Mononuclear cell (primary cell): Measurements from ENCODE around the gene PTPRCAP. TPM values are rescaled to one million over a fixed set of nuclear protein-coding genes. Genes with fewer than 3 reads are reported as not detected.
"Not testable (repeated sequence)": the region's sequence is repeated elsewhere in the genome, so short reads cannot be mapped to it uniquely, and the experiment has no call there.

Source experiments
- H3K27me3 ChIP-seq: 2 replicates; pipeline ENCODE4 v1.6.0; 2011; ENCODE audit warnings: low read length, control low read depth; ENCODE audit not compliant: insufficient read depth
- H3K4me1 ChIP-seq: 2 replicates; pipeline ENCODE4 v1.5.1; 2011; ENCODE audit warnings: mild to moderate bottlenecking, low read length, control low read depth; ENCODE audit not compliant: insufficient read depth
- H3K4me3 ChIP-seq: 2 replicates; pipeline ENCODE4 v1.5.1; 2011; ENCODE audit warnings: mild to moderate bottlenecking, low read length, moderate library complexity
- H3K9me3 ChIP-seq: 2 replicates; pipeline ENCODE4 v1.5.1; 2011; ENCODE audit warnings: low read depth, mild to moderate bottlenecking, control low read depth, low read length
- total RNA-seq: library from RNA; depleted of rRNA; stranded (reverse); fragments of >200 nt; gene quantifications from one replicate; pipeline ENCODE4 v1.2.3, GENCODE V29; 2012

The PTPRCAP gene
- total RNA-seq, 1 donor = 137 TPM

- Histone ChIP-seq H3K27me3 (no peaks in the 10 kb centered on the region), H3K9me3 (no peaks in the 10 kb centered on the region), H3K4me1 (peaks cover 32% of the 10 kb centered on the region), H3K4me3 (peak within 1 kb of the TSS; percentile 97)
Observed at GRCh38 chr11:67428052-67429001, 9.2 kb downstream of the PTPRCAP start, which contains the start of gene RPS6KB2. RPS6KB2 (plus strand) TSS chr11:67428494; CDS start chr11:67428546, 52 bp downstream.

- H3K9me3 ChIP-seq, H3K27me3 ChIP-seq: not testable (repeated sequence)
- H3K4me1 ChIP-seq = peaks cover 26% of the 10 kb centered on the region
- peak overlapping the region; percentile 97 for H3K4me3 ChIP-seq
Observed at GRCh38 chr11:67427364-67427859, 10.1 kb downstream of the PTPRCAP start.

GRCh38 chr11:67423891-67424613 lies 13.4 kb downstream of the PTPRCAP start:
- peaks cover 35% of the 10 kb centered on the region for H3K4me1 ChIP-seq
- H3K27me3 ChIP-seq = no peaks in the 10 kb centered on the region
- no peak overlapping the region for H3K4me3 ChIP-seq
- H3K9me3 ChIP-seq = no peaks in the 10 kb centered on the region

GRCh38 chr11:67423466-67423865 lies 14.0 kb downstream of the PTPRCAP start:
- Histone ChIP-seq H3K9me3 (no peaks in the 10 kb centered on the region), H3K4me3 (no peak overlapping the region)

GRCh38 chr11:67422891-67423290 lies 14.6 kb downstream of the PTPRCAP start:
- no peaks in the 10 kb centered on the region for H3K9me3 ChIP-seq
- H3K4me1 ChIP-seq = peaks cover 42% of the 10 kb centered on the region
- H3K27me3 ChIP-seq = no peaks in the 10 kb centered on the region

More at GRCh38 chr11:67423466-67423865, 14.0 kb downstream of the PTPRCAP start:
- Histone ChIP-seq H3K4me1 (peaks cover 36% of the 10 kb centered on the region), H3K27me3 (no peaks in the 10 kb centered on the region)

GRCh38 chr11:67421430-67422031 lies 16.0 kb downstream of the PTPRCAP start:
- Histone ChIP-seq H3K9me3 (no peaks in the 10 kb centered on the region), H3K4me3 (no peak overlapping the region), H3K27me3 (no peaks in the 10 kb centered on the region), H3K4me1 (peaks cover 48% of the 10 kb centered on the region)

More at GRCh38 chr11:67422891-67423290, 14.6 kb downstream of the PTPRCAP start:
- H3K4me3 ChIP-seq = no peak overlapping the region

- Histone ChIP-seq H3K9me3 (no peaks in the 10 kb centered on the region), H3K4me1 (peaks cover 54% of the 10 kb centered on the region), H3K27me3 (no peaks in the 10 kb centered on the region), H3K4me3 (peak overlapping the region; percentile 46)
Observed at GRCh38 chr11:67420646-67421429, 16.6 kb downstream of the PTPRCAP start.

- Histone ChIP-seq H3K27me3 (no peaks in the 10 kb centered on the region), H3K4me3 (peak overlapping the region; percentile 46), H3K4me1 (peaks cover 56% of the 10 kb centered on the region), H3K9me3 (no peaks in the 10 kb centered on the region)
Observed at GRCh38 chr11:67420147-67420645, 17.3 kb downstream of the PTPRCAP start.

GRCh38 chr11:67419325-67420049 lies 18.0 kb downstream of the PTPRCAP start:
- Histone ChIP-seq H3K4me3 (no peak overlapping the region), H3K9me3 (no peaks in the 10 kb centered on the region)

GRCh38 chr11:67418476-67419281 lies 18.8 kb downstream of the PTPRCAP start:
- no peak overlapping the region for H3K4me3 ChIP-seq
- peaks cover 5% of the 10 kb centered on the region for H3K27me3 ChIP-seq
- no peaks in the 10 kb centered on the region for H3K9me3 ChIP-seq
- H3K4me1 ChIP-seq = peaks cover 69% of the 10 kb centered on the region

More at GRCh38 chr11:67419325-67420049, 18.0 kb downstream of the PTPRCAP start:
- peaks cover 63% of the 10 kb centered on the region for H3K4me1 ChIP-seq
- peaks cover 5% of the 10 kb centered on the region for H3K27me3 ChIP-seq

GRCh38 chr11:67417425-67417824 lies 20.1 kb downstream of the PTPRCAP start:
- Histone ChIP-seq H3K27me3 (peaks cover 5% of the 10 kb centered on the region), H3K4me3 (no peak overlapping the region), H3K4me1 (peaks cover 82% of the 10 kb centered on the region), H3K9me3 (no peaks in the 10 kb centered on the region)

GRCh38 chr11:67416416-67417335 lies 20.8 kb downstream of the PTPRCAP start:
- H3K4me1 ChIP-seq = peaks cover 89% of the 10 kb centered on the region
- H3K4me3 ChIP-seq = no peak overlapping the region
- peaks cover 5% of the 10 kb centered on the region for H3K27me3 ChIP-seq
- no peaks in the 10 kb centered on the region for H3K9me3 ChIP-seq
